Central memory CD8-positive, alpha-beta T cell (primary cell): Measurements from ENCODE around the gene VIP.

ENCODE experiments used
- ATAC-seq: fragments of 150-1000 bp; cut with Tn5 transposase; replicated peaks from 2 replicates; pipeline ENCODE4 v1.10.0; 2022; ENCODE audit warnings: mild to moderate bottlenecking, moderate FRiP score, moderate number of reproducible peaks; ENCODE audit not compliant: poor library complexity, severe bottlenecking; ENCODE audit errors: extremely low read depth
- DNase-seq, 2 donors: peaks; one replicate each; pipeline ENCODE4 v3.0.0; 2021; ENCODE audit warnings: low spot score in 2 of 2
- H3K27ac Mint-ChIP-seq: one replicate; pipeline ENCODE4 v1.8.0; 2022; ENCODE audit warnings: low read depth, mild to moderate bottlenecking, moderate library complexity, mixed read lengths
- H3K27me3 Mint-ChIP-seq: one replicate; pipeline ENCODE4 v1.8.0; 2022; ENCODE audit warnings: mixed read lengths
- H3K36me3 Mint-ChIP-seq: one replicate; pipeline ENCODE4 v1.8.0; 2022; ENCODE audit warnings: mild to moderate bottlenecking, moderate library complexity, mixed read lengths; ENCODE audit not compliant: insufficient read depth
- H3K4me1 Mint-ChIP-seq: one replicate; pipeline ENCODE4 v1.8.0; 2022; ENCODE audit warnings: mixed read lengths
- H3K4me3 Mint-ChIP-seq: one replicate; pipeline ENCODE4 v1.8.0; 2022; ENCODE audit warnings: mild to moderate bottlenecking, moderate library complexity, mixed read lengths
- H3K9me3 Mint-ChIP-seq: one replicate; pipeline ENCODE4 v1.8.0; 2022; ENCODE audit warnings: mixed read lengths

VIP gene

GRCh38 chr6:152745509-152746171, 5.0 kb upstream of the VIP start:
- Mint-ChIP-seq H3K27me3 (peaks cover 62% of the 10 kb centered on the region), H3K4me3 (no peak overlapping the region), H3K9me3 (no peaks in the 10 kb centered on the region), H3K4me1 (no peaks in the 10 kb centered on the region), H3K27ac (no peak overlapping the region), H3K36me3 (no peaks in the 10 kb centered on the region)
- no peak for DNase-seq
- no peak for ATAC-seq

GRCh38 chr6:152746172-152746553, 4.4 kb upstream of the VIP start:
- no peaks in the 10 kb centered on the region for H3K4me1 Mint-ChIP-seq
- H3K27ac Mint-ChIP-seq = no peak overlapping the region
- H3K27me3 Mint-ChIP-seq = peaks cover 58% of the 10 kb centered on the region
- ATAC-seq (no peak), DNase-seq (no peak)
- no peaks in the 10 kb centered on the region for H3K9me3 Mint-ChIP-seq
- H3K4me3 Mint-ChIP-seq = no peak overlapping the region
- no peaks in the 10 kb centered on the region for H3K36me3 Mint-ChIP-seq

- Mint-ChIP-seq H3K36me3 (no peaks in the 10 kb centered on the region), H3K4me1 (no peaks in the 10 kb centered on the region), H3K27ac (no peak overlapping the region), H3K27me3 (peaks cover 39% of the 10 kb centered on the region), H3K9me3 (no peaks in the 10 kb centered on the region), H3K4me3 (no peak overlapping the region)
- no peak for ATAC-seq
- DNase-seq = no peak
Observed at GRCh38 chr6:152748843-152749242, 1.8 kb upstream of the VIP start.

- DNase-seq (no peak), ATAC-seq (no peak)
- Mint-ChIP-seq H3K27me3 (peaks cover 39% of the 10 kb centered on the region), H3K4me3 (no peak overlapping the region), H3K4me1 (no peaks in the 10 kb centered on the region), H3K27ac (no peak overlapping the region), H3K9me3 (no peaks in the 10 kb centered on the region), H3K36me3 (no peaks in the 10 kb centered on the region)
Observed at GRCh38 chr6:152749336-152749735, 1.3 kb upstream of the VIP start.

GRCh38 chr6:152765331-152765730, 14.7 kb downstream of the VIP start:
- Mint-ChIP-seq H3K4me3 (no peak overlapping the region), H3K4me1 (no peaks in the 10 kb centered on the region), H3K36me3 (no peaks in the 10 kb centered on the region), H3K9me3 (no peaks in the 10 kb centered on the region), H3K27ac (no peak overlapping the region), H3K27me3 (peaks cover 9% of the 10 kb centered on the region)
- ATAC-seq = no peak
- DNase-seq = no peak

GRCh38 chr6:152769159-152769558, 18.6 kb downstream of the VIP start:
- Mint-ChIP-seq H3K36me3 (no peaks in the 10 kb centered on the region), H3K27ac (no peak overlapping the region), H3K27me3 (peaks cover 21% of the 10 kb centered on the region), H3K4me1 (no peaks in the 10 kb centered on the region), H3K9me3 (no peaks in the 10 kb centered on the region), H3K4me3 (no peak overlapping the region)
- ATAC-seq (no peak), DNase-seq (no peak)

GRCh38 chr6:152769993-152770392, 19.4 kb downstream of the VIP start:
- Mint-ChIP-seq H3K9me3 (no peaks in the 10 kb centered on the region), H3K36me3 (no peaks in the 10 kb centered on the region)

GRCh38 chr6:152771061-152771687, 20.6 kb downstream of the VIP start:
- Mint-ChIP-seq H3K4me1 (no peaks in the 10 kb centered on the region), H3K27ac (no peak overlapping the region), H3K9me3 (no peaks in the 10 kb centered on the region), H3K27me3 (peaks cover 21% of the 10 kb centered on the region), H3K36me3 (no peaks in the 10 kb centered on the region), H3K4me3 (no peak overlapping the region)
- ATAC-seq = no peak
- DNase-seq = no peak

More at GRCh38 chr6:152769993-152770392, 19.4 kb downstream of the VIP start:
- no peaks in the 10 kb centered on the region for H3K4me1 Mint-ChIP-seq
- peaks cover 21% of the 10 kb centered on the region for H3K27me3 Mint-ChIP-seq
- no peak overlapping the region for H3K27ac Mint-ChIP-seq
- H3K4me3 Mint-ChIP-seq = no peak overlapping the region
- no peak for DNase-seq
- no peak for ATAC-seq

GRCh38 chr6:152775428-152775827, 24.8 kb downstream of the VIP start:
- no peak overlapping the region for H3K4me3 Mint-ChIP-seq
- no peaks in the 10 kb centered on the region for H3K36me3 Mint-ChIP-seq
- peaks cover 6% of the 10 kb centered on the region for H3K9me3 Mint-ChIP-seq
- DNase-seq (no peak), ATAC-seq (no peak)
- no peaks in the 10 kb centered on the region for H3K4me1 Mint-ChIP-seq
- H3K27ac Mint-ChIP-seq = no peak overlapping the region
- peaks cover 22% of the 10 kb centered on the region for H3K27me3 Mint-ChIP-seq

- no peak for ATAC-seq
- Mint-ChIP-seq H3K4me3 (no peak overlapping the region), H3K27me3 (peaks cover 29% of the 10 kb centered on the region), H3K9me3 (peaks cover 6% of the 10 kb centered on the region), H3K27ac (no peak overlapping the region), H3K36me3 (no peaks in the 10 kb centered on the region), H3K4me1 (no peaks in the 10 kb centered on the region)
- DNase-seq = no peak
Observed at GRCh38 chr6:152776833-152777232, 26.2 kb downstream of the VIP start.

- no peak for ATAC-seq
- H3K36me3 Mint-ChIP-seq = no peaks in the 10 kb centered on the region
- H3K4me3 Mint-ChIP-seq = no peak overlapping the region
- no peaks in the 10 kb centered on the region for H3K4me1 Mint-ChIP-seq
- no peak overlapping the region for H3K27ac Mint-ChIP-seq
- peaks cover 6% of the 10 kb centered on the region for H3K9me3 Mint-ChIP-seq
- H3K27me3 Mint-ChIP-seq = peaks cover 51% of the 10 kb centered on the region
- no peak for DNase-seq
Observed at GRCh38 chr6:152783217-152783878, 32.8 kb downstream of the VIP start.

- no peaks in the 10 kb centered on the region for H3K9me3 Mint-ChIP-seq
- H3K27ac Mint-ChIP-seq = no peak overlapping the region
- no peaks in the 10 kb centered on the region for H3K36me3 Mint-ChIP-seq
- peaks cover 76% of the 10 kb centered on the region for H3K27me3 Mint-ChIP-seq
- DNase-seq = no peak
- H3K4me3 Mint-ChIP-seq = no peak overlapping the region
- H3K4me1 Mint-ChIP-seq = no peaks in the 10 kb centered on the region
- ATAC-seq = no peak
Observed at GRCh38 chr6:152794696-152795095, 44.1 kb downstream of the VIP start.

GRCh38 chr6:152804150-152804549, 53.6 kb downstream of the VIP start:
- Mint-ChIP-seq H3K9me3 (peaks cover 7% of the 10 kb centered on the region), H3K27ac (no peak overlapping the region), H3K4me1 (no peaks in the 10 kb centered on the region), H3K27me3 (peaks cover 70% of the 10 kb centered on the region), H3K36me3 (no peaks in the 10 kb centered on the region), H3K4me3 (no peak overlapping the region)
- no peak for DNase-seq
- ATAC-seq = no peak
